Aorta (tissue), 5 donors: ENCODE data around the gene MELTF. TPM values are rescaled to one million over a fixed set of nuclear protein-coding genes. Genes with fewer than 3 reads are reported as not detected.

Experiments used
- ATAC-seq: fragments of 200-7000 bp; cut with Tn5 transposase; one replicate; pipeline ENCODE4 v1.9.1; 2022; ENCODE audit warnings: moderate library complexity; ENCODE audit not compliant: low FRiP score
- DNase-seq, 2 donors: peaks; one replicate each; pipeline ENCODE4 v3.0.0-alpha.2; 2020
- H3K27ac ChIP-seq, 2 donors: one replicate each; pipeline ENCODE4 v1.5.1; 2013; ENCODE audit warnings: low read length in 2 of 2, mild to moderate bottlenecking in 2 of 2, moderate library complexity in 2 of 2, control low read depth in 1 of 2, inconsistent platforms in 1 of 2, low read depth in 1 of 2
- H3K27me3 ChIP-seq, 2 donors: one replicate each; pipeline ENCODE4 v1.6.1; 2013; ENCODE audit warnings: control low read depth in 1 of 2, low read length in 1 of 2, mild to moderate bottlenecking in 1 of 2, moderate library complexity in 1 of 2; ENCODE audit not compliant: insufficient read depth in 2 of 2, control insufficient read depth in 1 of 2
- H3K36me3 ChIP-seq, 2 donors: one replicate each; pipeline ENCODE4 v1.6.1; 2013; ENCODE audit warnings: control low read depth in 1 of 2, low read length in 1 of 2, mild to moderate bottlenecking in 1 of 2; ENCODE audit not compliant: insufficient read depth in 2 of 2, control insufficient read depth in 1 of 2
- H3K4me1 ChIP-seq, 2 donors: one replicate each; pipeline ENCODE4 v1.6.1; 2013; ENCODE audit warnings: low read length in 2 of 2, control low read depth in 1 of 2, mild to moderate bottlenecking in 1 of 2, moderate library complexity in 1 of 2; ENCODE audit not compliant: insufficient read depth in 2 of 2, control insufficient read depth in 1 of 2
- H3K4me3 ChIP-seq, 2 donors: one replicate each; pipeline ENCODE4 v1.5.1; 2013; ENCODE audit warnings: low read length in 2 of 2, control low read depth in 1 of 2, mild to moderate bottlenecking in 1 of 2
- H3K9me3 ChIP-seq: one replicate; pipeline ENCODE4 v1.6.1; 2013; ENCODE audit warnings: mild to moderate bottlenecking, low read length; ENCODE audit not compliant: control insufficient read depth
- WGBS, 2 donors: extraction: QIAGEN DNeasy Blood & Tissue Kit; methylation state at CpG; one replicate each; pipeline ENCODE4 v1.1.7; 2013; 5-methylcytosine and 5-hydroxymethylcytosine counted together
- intact Hi-C, 2 donors: fragments of 100-400 bp; cut with DNase I; formaldehyde crosslinking; loops; one replicate each; pipeline versions ENCODE4 v1.14.2 to v1.15.0; 2022
- polyA plus RNA-seq, 2 donors: library from polyadenylated mRNA; stranded (reverse); fragments of 200-250 nt; gene quantifications; one replicate each; pipeline ENCODE4 v1.2.3, GENCODE V29; 2013
- total RNA-seq, 2 donors: library from RNA; stranded (reverse); fragmentation: NEBNext Ultra II Directional; extraction: Animal tissue kit (Norgen Biotek cat#: 25700); gene quantifications; one replicate each; pipeline ENCODE4 v1.2.1, GENCODE V29; 2021
- donor health status: healthy with polysubstance abuse.
- donor health status: Bipolar disorder and iron deficiency.
- donor health status: DM: no; HTN: no; CAD: no.
- donor health status: DM: no; HTN: no; CAD: no.
- donor health status: DM: yes; HTN: yes; CAD: no.

MELTF gene
- total and polyA plus RNA-seq, 4 donors, result 1.00 to 6.0 (median 3.2) TPM

GRCh38 chr3:196995027-196995426, 34.6 kb downstream of the MELTF start:
- Histone ChIP-seq H3K36me3 (no peaks in the 10 kb centered on the region), H3K9me3 (no peaks in the 10 kb centered on the region), H3K27ac (no peak overlapping the region), H3K4me1 (no peaks in the 10 kb centered on the region), H3K27me3 (no peaks in the 10 kb centered on the region), H3K4me3 (no peak overlapping the region)
- WGBS, 2 donors, result 95% methylated on average over 19 of the region's 19 CpGs
- peak in 1 of 2 donors; percentile 31 for DNase-seq
- ATAC-seq, result no peak
- intact Hi-C loops, result no loop called here

DNA sequence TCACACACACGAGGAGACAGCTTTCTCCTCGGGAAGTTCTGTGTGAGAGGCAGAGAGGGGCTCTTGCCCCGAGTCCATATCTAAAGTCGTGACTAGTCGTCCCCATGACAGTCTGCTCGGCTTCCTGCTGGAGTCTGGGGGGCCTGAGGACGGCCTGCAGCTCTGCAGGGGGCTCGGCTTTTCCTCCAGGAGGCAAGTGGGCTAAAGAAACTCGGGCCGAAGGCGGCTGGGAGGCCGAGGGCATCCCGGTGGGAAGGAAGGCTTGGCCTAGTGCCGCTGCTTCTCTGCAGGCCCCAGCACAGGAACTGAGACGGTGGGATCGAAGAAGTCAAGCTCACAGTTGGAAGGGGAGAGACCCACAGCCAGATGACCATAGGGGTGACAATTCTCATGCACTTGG, 35.6 kb downstream of the MELTF start:
- no peaks in the 10 kb centered on the region for H3K36me3 ChIP-seq
- DNase-seq (peak in 1 of 2 donors; percentile 70), ATAC-seq (no peak)
- no peaks in the 10 kb centered on the region for H3K4me1 ChIP-seq
- intact Hi-C loops, result no loop called here
- no peaks in the 10 kb centered on the region for H3K9me3 ChIP-seq
- 63 to 72% methylated on average over 16 of the region's 16 CpGs for WGBS, 2 donors
- H3K27ac ChIP-seq, result no peak overlapping the region
- no peak overlapping the region for H3K4me3 ChIP-seq
- no peaks in the 10 kb centered on the region for H3K27me3 ChIP-seq

GRCh38 chr3:196992461-196993065, 37.1 kb downstream of the MELTF start:
- Histone ChIP-seq H3K4me3 (no peak overlapping the region), H3K27ac (no peak overlapping the region), H3K4me1 (no peaks in the 10 kb centered on the region), H3K36me3 (no peaks in the 10 kb centered on the region), H3K27me3 (no peaks in the 10 kb centered on the region), H3K9me3 (no peaks in the 10 kb centered on the region)
- intact Hi-C loops, result no loop called here
- WGBS, 2 donors, result 86 to 92% methylated on average over 17 of the region's 17 CpGs
- DNase-seq (peak in 1 of 2 donors; percentile 63), ATAC-seq (no peak)

- no peaks in the 10 kb centered on the region for H3K27me3 ChIP-seq
- DNase-seq (peak; percentile 32 to 52), ATAC-seq (no peak)
- no peak overlapping the region for H3K4me3 ChIP-seq
- 83 to 87% methylated on average over 28 of the region's 28 CpGs for WGBS, 2 donors
- intact Hi-C loops, result no loop called here
- no peaks in the 10 kb centered on the region for H3K9me3 ChIP-seq
- no peaks in the 10 kb centered on the region for H3K36me3 ChIP-seq
- no peak overlapping the region for H3K27ac ChIP-seq
- H3K4me1 ChIP-seq, result no peaks in the 10 kb centered on the region
These were observed 37.8 kb downstream of the MELTF start for GRCh38 chr3:196991581-196992460.

GRCh38 chr3:196990601-196991007, 39.0 kb downstream of the MELTF start:
- 94% methylated on average over 10 of the region's 10 CpGs for WGBS, 2 donors

DNA sequence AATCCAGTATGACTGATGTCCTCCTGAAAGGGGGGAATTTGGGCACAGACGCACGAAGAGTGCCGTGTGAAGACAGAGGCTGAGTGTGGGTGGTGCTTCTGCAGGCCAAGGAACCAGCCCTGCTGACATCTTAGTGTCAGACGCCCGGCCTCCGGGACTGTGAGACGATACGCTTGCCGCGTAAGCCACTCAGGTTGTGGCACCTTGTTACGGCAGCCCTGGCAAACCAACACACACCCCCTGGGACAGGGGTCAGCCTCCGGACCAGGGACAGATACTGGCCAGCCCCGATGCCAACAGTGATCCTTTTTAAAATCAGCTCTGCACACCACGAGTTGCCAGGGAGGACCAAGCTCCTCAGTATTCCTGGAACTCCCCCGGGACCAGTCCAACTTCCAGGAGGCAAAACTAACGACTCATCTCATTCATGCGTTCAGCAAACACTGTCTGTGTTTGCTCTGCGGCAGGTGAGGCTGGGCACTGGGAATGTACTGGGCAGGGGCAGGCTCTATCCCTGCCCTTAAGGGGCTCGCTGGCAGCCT, 39.8 kb downstream of the MELTF start:
- H3K27me3 ChIP-seq, result no peaks in the 10 kb centered on the region
- intact Hi-C loops, result no loop called here
- WGBS, 2 donors, result 78 to 81% methylated on average over 16 to 19 of the region's 19 CpGs
- ATAC-seq, result no peak
- no peak overlapping the region for H3K4me3 ChIP-seq
- H3K4me1 ChIP-seq, result no peaks in the 10 kb centered on the region
- H3K27ac ChIP-seq, result no peak overlapping the region
- no peaks in the 10 kb centered on the region for H3K36me3 ChIP-seq
- peak in 1 of 2 donors; percentile 69 for DNase-seq
- H3K9me3 ChIP-seq, result no peaks in the 10 kb centered on the region

More at GRCh38 chr3:196990601-196991007, 39.0 kb downstream of the MELTF start:
- no peaks in the 10 kb centered on the region for H3K4me1 ChIP-seq
- H3K9me3 ChIP-seq, result no peaks in the 10 kb centered on the region
- intact Hi-C loops, result no loop called here
- H3K27me3 ChIP-seq, result no peaks in the 10 kb centered on the region
- DNase-seq, result peak in 1 of 2 donors; percentile 36
- H3K4me3 ChIP-seq, result no peak overlapping the region
- no peak for ATAC-seq
- no peak overlapping the region for H3K27ac ChIP-seq
- H3K36me3 ChIP-seq, result no peaks in the 10 kb centered on the region

DNA sequence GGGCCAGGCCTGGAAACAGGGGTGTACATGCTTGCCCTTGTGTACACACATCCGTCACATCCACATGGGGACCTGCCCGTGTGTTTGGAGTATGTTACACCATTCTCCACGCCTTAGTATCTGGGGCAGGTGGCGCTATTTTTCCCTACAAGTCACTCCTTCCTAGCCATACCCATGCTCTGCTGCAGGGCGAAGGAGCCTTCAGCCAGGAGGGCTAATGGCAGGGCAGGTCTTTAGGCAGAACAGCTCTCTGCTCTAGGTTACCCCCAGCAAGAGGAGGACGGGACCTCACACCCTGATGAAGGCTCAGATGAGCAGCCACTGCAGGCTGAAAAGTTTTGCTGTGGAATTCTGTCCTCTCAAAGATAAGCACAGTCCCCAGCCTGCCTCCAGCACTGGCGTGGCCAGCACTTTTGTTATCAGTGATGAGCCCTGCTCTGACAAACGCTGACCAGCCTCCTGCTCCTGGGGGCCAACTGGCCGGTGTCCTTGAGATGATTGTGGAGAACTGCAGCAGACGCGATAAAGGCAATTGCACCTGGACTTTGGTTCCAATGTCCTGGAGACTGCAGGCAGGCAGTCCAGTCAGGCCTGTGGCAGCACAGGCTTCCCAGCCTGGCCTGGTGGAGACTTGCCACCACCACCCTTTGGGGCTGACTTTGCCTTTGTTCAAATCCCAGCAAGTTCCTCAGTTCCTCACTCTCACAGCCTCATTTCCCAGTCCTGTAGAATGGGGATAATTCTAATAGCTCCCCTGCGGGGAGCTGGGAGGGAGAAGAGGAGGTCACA, 41.2 kb downstream of the MELTF start:
- Histone ChIP-seq H3K9me3 (no peaks in the 10 kb centered on the region), H3K27me3 (no peaks in the 10 kb centered on the region), H3K36me3 (no peaks in the 10 kb centered on the region), H3K27ac (no peak overlapping the region), H3K4me3 (no peak overlapping the region), H3K4me1 (no peaks in the 10 kb centered on the region)
- DNase-seq (peak in 1 of 2 donors; percentile 43), ATAC-seq (peak; percentile 47)
- 64 to 65% methylated on average over 12 of the region's 12 CpGs for WGBS, 2 donors
- intact Hi-C loops, result no loop called here

- Histone ChIP-seq H3K4me1 (no peaks in the 10 kb centered on the region), H3K9me3 (peaks cover 2% of the 10 kb centered on the region), H3K27me3 (no peaks in the 10 kb centered on the region), H3K4me3 (no peak overlapping the region), H3K36me3 (no peaks in the 10 kb centered on the region), H3K27ac (no peak overlapping the region)
- ATAC-seq (no peak), DNase-seq (peak; percentile 15 to 32)
- WGBS, 2 donors, result 70 to 78% methylated on average over 10 of the region's 10 CpGs
- intact Hi-C loops, result no loop called here
These were observed 42.6 kb downstream of the MELTF start for GRCh38 chr3:196987022-196987421.
